HUES6 (cell line): ENCODE data around the gene FHL3.
A peak's percentile ranks its signal among the peaks of the same experiment; 100 is the strongest.
"Not testable (repeated sequence)": the region's sequence is repeated elsewhere in the genome, so short reads cannot be mapped to it uniquely, and the experiment has no call there.

Source experiments
- H3K27ac ChIP-seq: 2 replicates; pipeline ENCODE4 v1.7.0; 2013; ENCODE audit warnings: low read depth, mild to moderate bottlenecking, low read length, inconsistent platforms
- H3K27me3 ChIP-seq: 2 replicates; pipeline ENCODE4 v1.6.1; 2013; ENCODE audit warnings: low read length; ENCODE audit not compliant: control insufficient read depth, insufficient read depth
- H3K36me3 ChIP-seq: 2 replicates; pipeline ENCODE4 v1.6.1; 2013; ENCODE audit warnings: low read length; ENCODE audit not compliant: control insufficient read depth, insufficient read depth
- H3K4me1 ChIP-seq: 2 replicates; pipeline ENCODE4 v1.6.1; 2013; ENCODE audit warnings: low read length; ENCODE audit not compliant: control insufficient read depth, insufficient read depth
- H3K4me3 ChIP-seq: 2 replicates; pipeline ENCODE4 v1.5.1; 2013; ENCODE audit warnings: low read depth, low read length
- H3K9ac ChIP-seq: one replicate; pipeline ENCODE4 v1.6.1; 2013; ENCODE audit warnings: mild to moderate bottlenecking, low read length
- H3K9me3 ChIP-seq: 2 replicates; pipeline ENCODE4 v1.6.1; 2013; ENCODE audit warnings: low read depth, low read length; ENCODE audit not compliant: control insufficient read depth, insufficient read depth

Gene FHL3

GRCh38 chr1:37997256-37998088 is 7.8 kb downstream of the FHL3 start:
- Histone ChIP-seq H3K36me3 (peaks cover 34% of the 10 kb centered on the region), H3K4me1 (peaks cover 39% of the 10 kb centered on the region), H3K9ac (peak overlapping the region; percentile 90), H3K9me3 (no peaks in the 10 kb centered on the region), H3K27me3 (no peaks in the 10 kb centered on the region), H3K27ac (no peak overlapping the region), H3K4me3 (no peak overlapping the region)

- Histone ChIP-seq H3K9ac (peak overlapping the region; percentile 70), H3K4me1 (peaks cover 28% of the 10 kb centered on the region), H3K27ac (peak overlapping the region; percentile 72; the same call in 1 of the 2 replicates), H3K9me3 (no peaks in the 10 kb centered on the region), H3K36me3 (peaks cover 34% of the 10 kb centered on the region), H3K4me3 (peak overlapping the region; percentile 55), H3K27me3 (no peaks in the 10 kb centered on the region)
Observed at GRCh38 chr1:37995751-37996345, 9.5 kb downstream of the FHL3 start.

- Histone ChIP-seq H3K27ac (no peak overlapping the region), H3K27me3 (no peaks in the 10 kb centered on the region), H3K4me1 (peaks cover 20% of the 10 kb centered on the region), H3K9ac (peak overlapping the region; percentile 34), H3K4me3 (peak overlapping the region; percentile 55; the same call in 1 of the 2 replicates), H3K36me3 (peaks cover 34% of the 10 kb centered on the region), H3K9me3 (no peaks in the 10 kb centered on the region)
Observed at GRCh38 chr1:37994886-37995566, 10.3 kb downstream of the FHL3 start.

- Histone ChIP-seq H3K4me1 (peaks cover 3% of the 10 kb centered on the region; the same call in 1 of the 2 replicates), H3K27ac (peak overlapping the region; percentile 63; the same call in 1 of the 2 replicates)
Observed at GRCh38 chr1:37989361-37989930, 15.9 kb downstream of the FHL3 start.

GRCh38 chr1:37987679-37988078 is 17.6 kb downstream of the FHL3 start:
- Histone ChIP-seq H3K4me1 (peaks cover 3% of the 10 kb centered on the region; the same call in 1 of the 2 replicates), H3K9me3 (no peaks in the 10 kb centered on the region), H3K27me3 (no peaks in the 10 kb centered on the region), H3K36me3 (peaks cover 55% of the 10 kb centered on the region), H3K4me3 (no peak overlapping the region; the same call in 1 of the 2 replicates), H3K27ac (no peak overlapping the region), H3K9ac (no peak overlapping the region)

More at GRCh38 chr1:37989361-37989930, 15.9 kb downstream of the FHL3 start:
- Histone ChIP-seq H3K36me3 (peaks cover 38% of the 10 kb centered on the region), H3K9ac (peak overlapping the region; percentile 93), H3K4me3 (peak overlapping the region; percentile 96), H3K9me3 (no peaks in the 10 kb centered on the region), H3K27me3 (no peaks in the 10 kb centered on the region)

- peaks cover 2% of the 10 kb centered on the region; the same call in 1 of the 2 replicates for H3K4me1 ChIP-seq
- H3K27me3 ChIP-seq, result no peaks in the 10 kb centered on the region
- no peak overlapping the region for H3K9ac ChIP-seq
- no peak overlapping the region for H3K4me3 ChIP-seq
- peaks cover 96% of the 10 kb centered on the region for H3K36me3 ChIP-seq
- H3K9me3 ChIP-seq, result no peaks in the 10 kb centered on the region
- no peak overlapping the region for H3K27ac ChIP-seq
Observed at GRCh38 chr1:37983546-37983945, 21.8 kb downstream of the FHL3 start.

- Histone ChIP-seq H3K36me3 (peaks cover 89% of the 10 kb centered on the region), H3K9ac (no peak overlapping the region)
Observed at GRCh38 chr1:37978541-37978940, 26.8 kb downstream of the FHL3 start.

GRCh38 chr1:37975083-37975482 is 30.2 kb downstream of the FHL3 start:
- peaks cover 67% of the 10 kb centered on the region for H3K36me3 ChIP-seq
- not testable (repeated sequence) for H3K27ac ChIP-seq, H3K4me1 ChIP-seq, H3K9ac ChIP-seq, H3K4me3 ChIP-seq, H3K9me3 ChIP-seq, H3K27me3 ChIP-seq

More at GRCh38 chr1:37978541-37978940, 26.8 kb downstream of the FHL3 start:
- Histone ChIP-seq H3K9me3 (no peaks in the 10 kb centered on the region), H3K27me3 (no peaks in the 10 kb centered on the region), H3K4me3 (no peak overlapping the region), H3K27ac (no peak overlapping the region), H3K4me1 (no peaks in the 10 kb centered on the region)

- peaks cover 67% of the 10 kb centered on the region for H3K36me3 ChIP-seq
- no peaks in the 10 kb centered on the region for H3K4me1 ChIP-seq
- H3K27me3 ChIP-seq, result no peaks in the 10 kb centered on the region
- H3K9me3 ChIP-seq, result no peaks in the 10 kb centered on the region
- H3K27ac ChIP-seq, result no peak overlapping the region
- H3K9ac ChIP-seq, result no peak overlapping the region
- no peak overlapping the region for H3K4me3 ChIP-seq
Observed at GRCh38 chr1:37974567-37974966, 30.7 kb downstream of the FHL3 start.

- H3K27me3 ChIP-seq, H3K9me3 ChIP-seq, H3K27ac ChIP-seq, H3K4me1 ChIP-seq, H3K4me3 ChIP-seq, H3K9ac ChIP-seq: not testable (repeated sequence)
- peaks cover 67% of the 10 kb centered on the region for H3K36me3 ChIP-seq
Observed at GRCh38 chr1:37973684-37974083, 31.6 kb downstream of the FHL3 start.
